ENCODE data around the gene NOX4.

DNA sequence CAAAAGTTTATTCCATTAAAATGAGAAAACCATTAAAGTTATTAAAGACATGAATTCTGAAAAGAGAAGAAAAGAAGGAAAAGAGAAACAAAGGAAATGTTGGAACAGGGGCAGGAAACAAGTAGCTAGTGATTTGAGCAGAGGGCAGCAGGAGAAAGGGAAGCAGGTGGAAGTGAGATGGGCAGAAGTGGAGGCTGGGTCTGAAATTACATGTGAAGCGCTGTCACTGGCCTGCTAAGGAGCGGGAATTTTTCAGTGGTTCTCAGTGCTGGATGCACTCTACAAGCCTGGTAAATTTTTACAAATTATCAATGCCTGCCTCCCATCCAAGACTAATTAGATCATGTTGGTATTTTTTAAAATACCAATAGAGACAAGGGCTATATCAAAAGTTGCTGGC, 48.4 kb downstream of the NOX4 start:
- TF ChIP-seq, protein P1, sequence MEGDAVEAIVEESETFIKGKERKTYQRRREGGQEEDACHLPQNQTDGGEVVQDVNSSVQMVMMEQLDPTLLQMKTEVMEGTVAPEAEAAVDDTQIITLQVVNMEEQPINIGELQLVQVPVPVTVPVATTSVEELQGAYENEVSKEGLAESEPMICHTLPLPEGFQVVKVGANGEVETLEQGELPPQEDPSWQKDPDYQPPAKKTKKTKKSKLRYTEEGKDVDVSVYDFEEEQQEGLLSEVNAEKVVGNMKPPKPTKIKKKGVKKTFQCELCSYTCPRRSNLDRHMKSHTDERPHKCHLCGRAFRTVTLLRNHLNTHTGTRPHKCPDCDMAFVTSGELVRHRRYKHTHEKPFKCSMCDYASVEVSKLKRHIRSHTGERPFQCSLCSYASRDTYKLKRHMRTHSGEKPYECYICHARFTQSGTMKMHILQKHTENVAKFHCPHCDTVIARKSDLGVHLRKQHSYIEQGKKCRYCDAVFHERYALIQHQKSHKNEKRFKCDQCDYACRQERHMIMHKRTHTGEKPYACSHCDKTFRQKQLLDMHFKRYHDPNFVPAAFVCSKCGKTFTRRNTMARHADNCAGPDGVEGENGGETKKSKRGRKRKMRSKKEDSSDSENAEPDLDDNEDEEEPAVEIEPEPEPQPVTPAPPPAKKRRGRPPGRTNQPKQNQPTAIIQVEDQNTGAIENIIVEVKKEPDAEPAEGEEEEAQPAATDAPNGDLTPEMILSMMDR (IDR thresholded peaks at IDR 0.05) = no peak
- TF ChIP-seq POLR2A (IDR thresholded peaks at IDR 0.05) = no peak
